Activated CD4-positive, alpha-beta T cell treated with anti-CD3 and anti-CD28 coated beads for 36 hours (primary cell): ENCODE results near the gene NEURL1. TPM values are rescaled to one million over a fixed set of nuclear protein-coding genes. Genes with fewer than 3 reads are reported as not detected.

Source experiments
- ATAC-seq: fragments of 200-7000 bp; cut with Tn5 transposase; one replicate; pipeline ENCODE4 v1.10.0; 2021; ENCODE audit warnings: mild to moderate bottlenecking, moderate library complexity
- CTCF ChIA-PET: fragments of 350-600 bp; sonication (Branson Sonifier 250); formaldehyde crosslinking; loops from one replicate; lab custom pipeline; 2021; ENCODE audit warnings: antibody characterized with exemption; lab: Charles Lee
- POLR2A ChIA-PET: fragments of 350-600 bp; sonication (Branson Sonifier 250); formaldehyde crosslinking; loops from one replicate; lab custom pipeline; 2021; ENCODE audit warnings: antibody characterized with exemption, inconsistent platforms; lab: Charles Lee
- DNase-seq: peaks from one replicate; pipeline ENCODE4 v3.0.0-alpha.2; 2020
- H3K27ac Mint-ChIP-seq: one replicate; pipeline ENCODE4 v1.8.0; 2021; ENCODE audit warnings: mixed read lengths
- H3K27me3 Mint-ChIP-seq: one replicate; pipeline ENCODE4 v1.8.0; 2021; ENCODE audit warnings: mixed read lengths
- H3K36me3 Mint-ChIP-seq: one replicate; pipeline ENCODE4 v1.8.0; 2021; ENCODE audit warnings: low read depth, mixed read lengths
- H3K4me1 Mint-ChIP-seq: one replicate; pipeline ENCODE4 v1.8.0; 2021; ENCODE audit warnings: mixed read lengths
- H3K4me3 Mint-ChIP-seq: one replicate; pipeline ENCODE4 v1.8.0; 2021; ENCODE audit warnings: mild to moderate bottlenecking, moderate library complexity, mixed read lengths
- H3K9me3 Mint-ChIP-seq: one replicate; pipeline ENCODE4 v1.8.0; 2021; ENCODE audit warnings: low read depth, mixed read lengths
- intact Hi-C, 2 experiments: fragments of 100-400 bp; cut with DNase I in 1 of 2; cut with micrococcal nuclease in 1 of 2; formaldehyde crosslinking; loops; one replicate each; pipeline versions ENCODE4 v1.14.2 to v1.15.1; 2022 to 2024; cut with DNase I, micrococcal nuclease
- total RNA-seq, 2 experiments: library from RNA; stranded (reverse); gene quantifications; one replicate each; pipeline ENCODE4 v1.2.3, GENCODE V29; 2021

NEURL1 gene
- 1 to 10 TPM; 2.3 to 2.4 TPM for total RNA-seq

GRCh38 chr10:103493362-103493915, at the start of gene NEURL1:
Gene NEURL1 (plus strand): TSS chr10:103493705. CDS start chr10:103494388, 683 bp downstream.
- H3K4me3 Mint-ChIP-seq, result peak within 1 kb of the TSS; percentile 73
- H3K27me3 Mint-ChIP-seq, result peaks cover 40% of the 10 kb centered on the region
- intact Hi-C loops, result loop anchor here in 1 of 2 experiments (5.0 kb wide), 1 partner anchor 89 kb away; no protein-coding TSS in a partner anchor
- ATAC-seq (peak; percentile 12), DNase-seq (peak; percentile 56)
- no peak within 1 kb of the TSS for H3K27ac Mint-ChIP-seq
- H3K36me3 Mint-ChIP-seq, result no peaks in the 10 kb centered on the region
- H3K4me1 Mint-ChIP-seq, result peaks cover 25% of the 10 kb centered on the region
- CTCF ChIA-PET, result interaction anchor here (0.6 to 1.3 kb wide), 7 partner anchors 10 to 672 kb away, joined by 3 to 5 read pairs (median 3); partner anchors contain the start of gene CNNM2
- no peaks in the 10 kb centered on the region for H3K9me3 Mint-ChIP-seq
- POLR2A ChIA-PET, result interaction anchor here (0.5 kb wide), 1 partner anchor 152 kb away, joined by 3 read pairs; no protein-coding TSS in a partner anchor

- intact Hi-C loops, result no loop called here
- ATAC-seq, result no peak
- Mint-ChIP-seq H3K9me3 (no peaks in the 10 kb centered on the region), H3K36me3 (peaks cover 62% of the 10 kb centered on the region), H3K27me3 (no peaks in the 10 kb centered on the region), H3K4me1 (peaks cover 13% of the 10 kb centered on the region), H3K4me3 (no peak overlapping the region), H3K27ac (no peak overlapping the region)
- ChIA-PET CTCF (no interaction called here), POLR2A (no interaction called here)
- no peak for DNase-seq
Observed at GRCh38 chr10:103444478-103444877, 49.0 kb upstream of the NEURL1 start.

- no peak overlapping the region for H3K27ac Mint-ChIP-seq
- no peaks in the 10 kb centered on the region for H3K9me3 Mint-ChIP-seq
- CTCF ChIA-PET, result no interaction called here
- peaks cover 22% of the 10 kb centered on the region for H3K4me1 Mint-ChIP-seq
- peaks cover 59% of the 10 kb centered on the region for H3K36me3 Mint-ChIP-seq
- no peaks in the 10 kb centered on the region for H3K27me3 Mint-ChIP-seq
- no peak overlapping the region for H3K4me3 Mint-ChIP-seq
- DNase-seq, result no peak
- ATAC-seq, result no peak
- POLR2A ChIA-PET, result no interaction called here
- intact Hi-C loops, result no loop called here
Observed at GRCh38 chr10:103445366-103445765, 48.1 kb upstream of the NEURL1 start.

GRCh38 chr10:103445767-103446567, 47.5 kb upstream of the NEURL1 start:
- ChIA-PET CTCF (interaction anchor here (0.7 to 1.7 kb wide), 3 partner anchors 40 to 528 kb away, joined by 3 to 9 read pairs (median 4); partner anchors contain the start of gene CNNM2), POLR2A (no interaction called here)
- H3K36me3 Mint-ChIP-seq, result peaks cover 53% of the 10 kb centered on the region
- DNase-seq (no peak), ATAC-seq (no peak)
- no peak overlapping the region for H3K27ac Mint-ChIP-seq
- H3K4me3 Mint-ChIP-seq, result no peak overlapping the region
- intact Hi-C loops, result no loop called here
- H3K27me3 Mint-ChIP-seq, result no peaks in the 10 kb centered on the region
- peaks cover 28% of the 10 kb centered on the region for H3K4me1 Mint-ChIP-seq
- H3K9me3 Mint-ChIP-seq, result no peaks in the 10 kb centered on the region

- no peak overlapping the region for H3K27ac Mint-ChIP-seq
- CTCF ChIA-PET, result interaction anchor here (1.2 to 1.7 kb wide), 2 partner anchors 39 to 529 kb away, joined by 4 to 9 read pairs; partner anchors contain the start of gene CNNM2
- no peak for ATAC-seq
- no peaks in the 10 kb centered on the region for H3K27me3 Mint-ChIP-seq
- peaks cover 33% of the 10 kb centered on the region for H3K4me1 Mint-ChIP-seq
- POLR2A ChIA-PET, result no interaction called here
- no peak for DNase-seq
- H3K9me3 Mint-ChIP-seq, result no peaks in the 10 kb centered on the region
- H3K4me3 Mint-ChIP-seq, result no peak overlapping the region
- H3K36me3 Mint-ChIP-seq, result peaks cover 47% of the 10 kb centered on the region
- intact Hi-C loops, result no loop called here
Observed at GRCh38 chr10:103447187-103447586, 46.3 kb upstream of the NEURL1 start.

- Mint-ChIP-seq H3K27me3 (no peaks in the 10 kb centered on the region), H3K36me3 (peaks cover 38% of the 10 kb centered on the region), H3K9me3 (no peaks in the 10 kb centered on the region), H3K4me1 (peaks cover 40% of the 10 kb centered on the region), H3K4me3 (no peak overlapping the region), H3K27ac (peak overlapping the region; percentile 66)
- intact Hi-C loops, result no loop called here
- CTCF ChIA-PET, result interaction anchor here (0.7 to 1.2 kb wide), 2 partner anchors 34 to 207 kb away, joined by 3 to 4 read pairs; no protein-coding TSS in a partner anchor
- POLR2A ChIA-PET, result no interaction called here
- no peak for ATAC-seq
- DNase-seq, result no peak
Observed at GRCh38 chr10:103448746-103449145, 44.8 kb upstream of the NEURL1 start.

GRCh38 chr10:103449208-103450144, 44.0 kb upstream of the NEURL1 start:
- H3K4me3 Mint-ChIP-seq, result peak overlapping the region; percentile 34
- H3K4me1 Mint-ChIP-seq, result peaks cover 40% of the 10 kb centered on the region
- DNase-seq (no peak), ATAC-seq (no peak)
- intact Hi-C loops, result loop anchor here in 1 of 2 experiments (2.0 kb wide), 1 partner anchor 33 kb away; no protein-coding TSS in a partner anchor
- H3K9me3 Mint-ChIP-seq, result no peaks in the 10 kb centered on the region
- ChIA-PET POLR2A (no interaction called here), CTCF (interaction anchor here (0.7 to 1.2 kb wide), 3 partner anchors 33 to 406 kb away, joined by 3 to 4 read pairs (median 4); no protein-coding TSS in a partner anchor)
- H3K36me3 Mint-ChIP-seq, result peaks cover 34% of the 10 kb centered on the region
- H3K27me3 Mint-ChIP-seq, result no peaks in the 10 kb centered on the region
- peak overlapping the region; percentile 48 for H3K27ac Mint-ChIP-seq

GRCh38 chr10:103450201-103450695, 43.3 kb upstream of the NEURL1 start:
- ATAC-seq, result no peak
- peak overlapping the region; percentile 78 for H3K27ac Mint-ChIP-seq
- DNase-seq, result no peak
- peak overlapping the region; percentile 79 for H3K4me3 Mint-ChIP-seq
- peaks cover 29% of the 10 kb centered on the region for H3K36me3 Mint-ChIP-seq
- no peaks in the 10 kb centered on the region for H3K27me3 Mint-ChIP-seq
- CTCF ChIA-PET, result interaction anchor here (0.6 to 3.1 kb wide), 4 partner anchors 35 to 406 kb away, joined by 3 to 11 read pairs (median 4); no protein-coding TSS in a partner anchor
- H3K9me3 Mint-ChIP-seq, result no peaks in the 10 kb centered on the region
- H3K4me1 Mint-ChIP-seq, result peaks cover 40% of the 10 kb centered on the region
- POLR2A ChIA-PET, result no interaction called here
- intact Hi-C loops, result loop anchor here in 1 of 2 experiments (2.0 kb wide), 1 partner anchor 33 kb away; no protein-coding TSS in a partner anchor

GRCh38 chr10:103451091-103451813, 42.3 kb upstream of the NEURL1 start:
- CTCF ChIA-PET, result interaction anchor here (0.6 to 3.1 kb wide), 7 partner anchors 30 to 115 kb away, joined by 3 to 11 read pairs (median 3); partner anchors contain the start of gene TAF5
- peaks cover 24% of the 10 kb centered on the region for H3K36me3 Mint-ChIP-seq
- H3K27me3 Mint-ChIP-seq, result no peaks in the 10 kb centered on the region
- H3K4me1 Mint-ChIP-seq, result peaks cover 40% of the 10 kb centered on the region
- ATAC-seq (peak; percentile 69), DNase-seq (peak; percentile 70)
- peak overlapping the region; percentile 78 for H3K27ac Mint-ChIP-seq
- no peaks in the 10 kb centered on the region for H3K9me3 Mint-ChIP-seq
- intact Hi-C loops, result loop anchor here (1.0 to 2.0 kb wide), 2 partner anchors 32 to 34 kb away; no protein-coding TSS in a partner anchor
- POLR2A ChIA-PET, result interaction anchor here (0.7 to 1.2 kb wide), 4 partner anchors 9 to 501 kb away, joined by 3 read pairs; partner anchors contain the start of gene PDCD11
- peak overlapping the region; percentile 79 for H3K4me3 Mint-ChIP-seq
